RPMI8226 (cell line): Measurements from ENCODE around the gene EIF3A.
"Not testable (repeated sequence)": the region's sequence is repeated elsewhere in the genome, so short reads cannot be mapped to it uniquely, and the experiment has no call there.

Source experiments
- DNase-seq: peaks from one replicate; pipeline ENCODE4 v3.0.0-alpha.2; 2015

Gene EIF3A

GRCh38 chr10:119049777-119050176 lies 30.8 kb downstream of the EIF3A start:
- DNase-seq: no peak

- DNase-seq: no peak
These were observed 31.3 kb downstream of the EIF3A start for GRCh38 chr10:119049361-119049760.

- DNase-seq: no peak
These were observed 35.1 kb downstream of the EIF3A start for GRCh38 chr10:119045561-119045960.

- no peak for DNase-seq
These were observed 38.4 kb downstream of the EIF3A start for GRCh38 chr10:119042169-119042568.

GRCh38 chr10:119041326-119041725 lies 39.3 kb downstream of the EIF3A start:
- no peak for DNase-seq

GRCh38 chr10:119039161-119039560 lies 41.5 kb downstream of the EIF3A start:
- DNase-seq: no peak

GRCh38 chr10:119031496-119032059 lies 49.0 kb downstream of the EIF3A start:
- DNase-seq: no peak

GRCh38 chr10:119030421-119031250 lies 50.0 kb downstream of the EIF3A start:
- peak; percentile 82 for DNase-seq

GRCh38 chr10:119029613-119030420 lies 50.8 kb downstream of the EIF3A start, which contains the start of gene NANOS1:
Gene NANOS1 (plus strand): TSS chr10:119029714. CDS start chr10:119029802, 88 bp downstream.
- DNase-seq: no peak

- peak; percentile 89 for DNase-seq
These were observed 51.6 kb downstream of the EIF3A start for GRCh38 chr10:119028900-119029612.

- DNase-seq: not testable (repeated sequence)
These were observed 52.1 kb downstream of the EIF3A start for GRCh38 chr10:119028445-119028899.

- no peak for DNase-seq
These were observed 54.1 kb downstream of the EIF3A start for GRCh38 chr10:119026301-119027110.

- peak; percentile 16 for DNase-seq
These were observed 54.8 kb downstream of the EIF3A start for GRCh38 chr10:119025776-119026175.

- peak; percentile 35 for DNase-seq
These were observed 55.3 kb downstream of the EIF3A start for GRCh38 chr10:119025336-119025735.

- DNase-seq: no peak
These were observed 55.7 kb downstream of the EIF3A start for GRCh38 chr10:119024882-119025281.

- DNase-seq: no peak
These were observed 57.1 kb downstream of the EIF3A start for GRCh38 chr10:119023553-119023868.

- DNase-seq: no peak
These were observed 57.6 kb downstream of the EIF3A start for GRCh38 chr10:119022846-119023552.

- no peak for DNase-seq
These were observed 60.0 kb downstream of the EIF3A start for GRCh38 chr10:119020627-119020946.

- DNase-seq: no peak
These were observed 73.4 kb downstream of the EIF3A start for GRCh38 chr10:119007211-119007574.

GRCh38 chr10:119006451-119007210 lies 74.0 kb downstream of the EIF3A start:
- no peak for DNase-seq
